Islet precursor cell (in vitro differentiated cells): ENCODE results near the gene HMGN1.

ENCODE experiments used
- DNase-seq: peaks from one replicate; pipeline ENCODE4 v3.0.0-alpha.2; 2018

Gene HMGN1

DNA sequence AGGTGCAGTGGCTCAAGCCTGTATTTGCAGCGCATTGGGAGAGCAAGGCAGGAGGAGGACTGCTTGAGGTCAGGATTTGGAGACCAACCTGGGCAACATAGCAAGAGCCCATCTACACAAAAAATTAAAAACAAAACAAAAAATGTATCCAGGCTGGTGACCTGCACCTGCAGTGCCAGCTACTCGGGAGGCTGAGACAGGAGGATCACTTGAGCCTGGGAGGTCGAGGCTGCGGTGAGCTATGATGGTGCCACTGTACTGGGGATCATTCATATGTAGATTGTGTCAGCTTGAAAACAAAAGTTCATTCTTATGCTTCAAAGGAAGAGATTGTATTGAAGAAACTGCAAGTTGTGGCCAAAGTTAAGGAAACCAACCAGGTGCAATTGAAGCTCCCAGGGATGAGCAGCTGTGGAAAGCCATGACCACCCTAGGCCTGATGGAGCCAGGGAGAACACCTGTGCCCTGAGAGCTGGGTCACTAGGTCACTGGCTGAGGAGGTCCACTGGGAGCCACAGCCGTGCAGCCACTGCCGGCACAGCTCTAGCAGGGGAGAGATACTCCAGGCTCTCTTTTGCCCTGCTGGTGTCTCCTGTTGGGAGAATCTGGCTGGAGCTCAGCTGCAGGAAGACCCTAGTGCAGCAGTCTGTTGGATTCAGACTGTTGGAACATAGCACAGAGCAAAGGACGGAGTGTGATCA, 22.1 kb downstream of the HMGN1 start:
- DNase-seq: no peak

DNA sequence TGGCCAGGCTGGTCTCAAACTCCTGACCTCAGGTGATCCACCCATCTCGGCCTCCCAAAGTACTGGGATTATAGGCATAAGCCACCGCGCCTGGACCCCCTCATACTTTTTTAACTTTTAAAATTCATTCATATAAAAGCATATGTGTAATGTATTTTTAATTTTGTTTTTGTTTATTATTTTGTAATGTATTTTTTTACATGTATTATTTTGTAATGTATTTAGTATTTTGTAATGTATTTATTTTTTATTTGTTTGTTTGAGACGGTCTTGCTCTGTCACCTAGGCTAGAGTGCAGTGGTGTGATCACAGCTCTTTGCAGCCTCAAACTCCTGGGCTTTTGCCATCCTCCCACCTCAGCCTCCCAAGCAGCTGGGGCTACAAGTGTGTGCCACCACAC, 23.4 kb downstream of the HMGN1 start:
- DNase-seq: no peak

DNA sequence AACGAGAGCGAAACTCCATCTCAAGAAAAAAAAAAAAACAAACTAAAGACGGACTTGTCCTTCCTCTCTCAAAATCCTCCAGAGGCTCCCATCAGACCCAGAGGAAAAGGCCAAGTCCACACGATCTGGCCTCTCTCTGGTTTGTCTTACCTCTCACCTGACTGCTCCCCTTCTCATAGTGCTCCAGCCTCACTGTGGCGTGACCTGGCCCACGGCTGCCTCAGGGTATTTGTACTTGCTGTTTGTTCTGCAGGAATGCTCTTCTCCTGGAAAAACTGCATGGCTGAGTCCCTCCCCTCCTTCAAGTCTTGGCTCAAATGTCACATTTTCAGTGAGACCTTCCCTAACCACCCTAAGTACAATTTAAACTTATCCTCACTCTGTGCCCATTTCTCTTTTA, 27.5 kb downstream of the HMGN1 start:
- DNase-seq: peak; percentile 91

DNA sequence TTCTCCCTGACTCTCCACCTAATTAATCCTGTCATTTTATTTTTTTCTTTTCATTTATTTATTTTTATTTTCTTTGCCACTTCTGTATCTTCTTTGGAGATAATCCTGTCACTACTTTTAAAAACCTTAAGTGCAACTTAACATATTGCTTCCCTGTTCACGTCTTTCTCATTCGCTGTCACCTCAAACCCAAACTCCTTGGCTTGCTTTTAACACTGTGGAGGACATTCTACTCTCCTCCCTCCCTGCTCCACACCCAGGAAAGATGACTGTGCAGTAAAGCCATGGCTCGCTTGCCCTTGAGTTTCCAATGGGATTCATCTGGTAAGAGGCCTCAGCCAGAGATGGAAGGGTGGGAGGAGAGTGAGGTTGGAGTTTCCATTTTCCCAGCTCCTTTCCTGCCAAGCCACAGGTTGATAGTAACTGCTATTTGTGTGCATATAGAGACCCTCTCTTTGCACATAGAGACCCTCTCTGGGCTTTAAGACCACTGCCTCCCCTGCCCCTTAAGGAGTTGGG, 29.0 kb downstream of the HMGN1 start:
- DNase-seq: no peak

DNA sequence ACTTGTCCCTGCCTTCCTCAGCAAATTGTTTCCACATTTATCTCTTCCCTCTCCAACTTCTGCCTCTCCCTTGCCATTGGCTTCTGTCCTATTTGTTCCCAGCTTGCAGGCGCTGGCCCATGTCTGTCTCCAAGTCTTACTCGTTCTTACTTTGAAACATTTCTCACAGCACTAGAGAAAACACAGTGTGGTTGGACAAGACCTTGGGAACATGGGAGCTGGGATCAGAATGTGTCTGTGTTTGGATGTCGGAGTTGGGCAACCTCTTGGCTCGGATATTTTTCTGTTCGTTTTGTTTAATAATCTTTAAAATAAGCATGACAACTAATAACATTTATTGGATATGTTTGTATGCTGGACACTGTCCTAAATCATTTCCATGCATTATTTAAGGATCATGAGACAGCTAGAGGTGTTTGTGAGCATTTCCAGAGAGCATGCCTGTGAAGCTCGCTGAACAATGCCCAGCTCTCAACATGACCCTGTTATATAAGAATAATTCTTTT, 29.6 kb downstream of the HMGN1 start:
- DNase-seq: no peak

DNA sequence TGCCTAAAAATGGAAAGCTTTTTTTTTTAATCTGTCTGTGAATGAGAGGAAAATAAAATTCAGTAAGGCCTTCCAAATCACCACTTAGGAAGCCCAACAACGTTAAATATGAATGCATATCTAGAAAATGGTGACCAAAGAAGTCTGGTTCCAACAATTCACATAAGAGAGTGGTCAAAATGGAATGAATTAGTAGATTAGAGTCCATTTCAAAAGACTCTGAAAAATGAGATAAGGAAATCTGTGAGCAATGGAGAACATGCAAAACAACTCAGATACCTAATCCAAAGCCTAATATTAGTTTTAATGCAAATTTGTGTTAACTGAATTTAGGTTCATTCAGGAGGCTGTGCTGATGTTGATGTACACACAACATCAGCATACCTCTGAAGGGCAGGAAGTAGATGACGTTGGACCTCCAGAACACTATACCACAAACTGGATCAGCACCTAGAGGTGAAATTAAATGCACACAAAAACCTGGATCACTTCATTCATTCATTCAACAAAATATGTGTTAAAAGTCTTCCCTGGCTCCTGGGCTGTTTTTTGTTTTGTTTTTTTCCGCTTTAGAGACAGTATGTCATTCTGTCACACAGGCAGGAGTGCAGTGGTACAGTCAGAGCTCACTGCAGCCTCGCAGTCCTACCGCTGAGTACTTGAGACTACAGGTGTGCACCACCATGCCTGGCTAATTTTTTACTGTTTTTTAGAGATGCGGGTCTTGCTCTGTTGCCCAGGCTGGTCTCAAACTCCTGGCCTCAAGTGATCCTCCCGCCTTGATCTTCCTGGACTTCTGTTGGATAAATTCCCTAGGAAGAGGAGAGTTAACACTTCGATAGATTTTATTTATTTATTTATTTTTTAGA, 30.6 kb downstream of the HMGN1 start:
- no peak for DNase-seq

DNA sequence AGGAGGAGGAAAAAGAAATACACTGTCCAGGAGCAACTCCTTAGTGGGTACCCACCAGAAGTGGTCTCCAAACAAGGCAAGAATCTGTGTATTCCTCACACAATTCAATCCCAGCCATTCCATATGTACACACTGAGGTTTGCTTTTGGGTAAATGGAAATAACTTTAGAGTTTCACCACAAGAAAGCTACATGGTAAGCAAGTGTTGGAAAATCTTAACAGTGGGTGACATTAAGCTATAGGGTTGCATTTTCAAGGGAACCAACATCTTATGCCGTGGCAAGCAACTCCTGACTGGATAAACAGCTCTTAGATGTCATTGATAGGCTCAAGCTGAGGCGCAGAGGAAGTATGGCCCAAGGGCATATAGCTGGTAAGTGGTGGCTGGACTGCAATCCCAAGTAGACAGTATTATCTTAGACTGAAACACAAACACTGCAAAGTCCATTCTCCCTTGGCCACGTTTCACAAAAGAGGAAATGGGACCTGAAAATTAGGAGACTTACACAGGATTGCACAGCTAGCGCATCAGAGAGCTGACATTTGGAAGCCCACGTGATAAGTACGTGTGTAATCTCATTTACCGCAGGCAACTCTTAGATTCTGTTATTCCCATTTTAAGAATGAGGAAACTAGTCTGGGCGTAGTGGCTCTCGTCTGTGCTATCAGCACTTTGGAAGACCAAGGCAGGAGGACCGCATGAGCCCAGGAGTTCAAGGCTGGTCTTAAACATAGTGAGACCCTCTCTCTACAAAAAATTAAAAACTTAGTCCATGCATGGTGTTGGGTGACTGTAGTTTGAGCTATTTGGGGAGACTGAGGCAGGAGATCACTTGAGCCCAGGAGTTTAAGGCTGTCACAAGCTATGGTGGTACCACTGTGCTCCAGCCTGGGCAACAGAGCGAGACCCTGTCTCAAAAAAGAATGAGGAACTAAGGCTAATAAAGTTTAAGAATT, 31.5 kb downstream of the HMGN1 start:
- DNase-seq: peak; percentile 79

DNA sequence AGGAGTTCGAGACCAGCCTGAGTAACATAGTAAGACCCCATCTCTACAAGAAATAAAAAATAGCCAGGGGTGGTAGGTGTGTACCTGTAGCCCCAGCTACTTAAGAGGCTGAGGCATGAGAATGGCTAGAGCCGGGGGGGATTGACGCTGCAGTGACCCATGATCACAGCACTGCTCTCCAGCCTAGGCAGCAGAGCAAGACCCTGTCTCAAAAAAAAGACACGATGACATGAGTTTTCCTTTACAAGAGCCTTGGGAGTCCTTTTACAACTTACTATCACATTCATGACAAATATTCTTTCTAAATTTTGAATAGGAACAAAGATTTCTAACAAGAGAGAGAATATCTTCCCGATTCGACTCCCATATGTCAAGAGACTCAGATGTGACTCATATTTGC, 32.2 kb downstream of the HMGN1 start:
- DNase-seq: no peak

DNA sequence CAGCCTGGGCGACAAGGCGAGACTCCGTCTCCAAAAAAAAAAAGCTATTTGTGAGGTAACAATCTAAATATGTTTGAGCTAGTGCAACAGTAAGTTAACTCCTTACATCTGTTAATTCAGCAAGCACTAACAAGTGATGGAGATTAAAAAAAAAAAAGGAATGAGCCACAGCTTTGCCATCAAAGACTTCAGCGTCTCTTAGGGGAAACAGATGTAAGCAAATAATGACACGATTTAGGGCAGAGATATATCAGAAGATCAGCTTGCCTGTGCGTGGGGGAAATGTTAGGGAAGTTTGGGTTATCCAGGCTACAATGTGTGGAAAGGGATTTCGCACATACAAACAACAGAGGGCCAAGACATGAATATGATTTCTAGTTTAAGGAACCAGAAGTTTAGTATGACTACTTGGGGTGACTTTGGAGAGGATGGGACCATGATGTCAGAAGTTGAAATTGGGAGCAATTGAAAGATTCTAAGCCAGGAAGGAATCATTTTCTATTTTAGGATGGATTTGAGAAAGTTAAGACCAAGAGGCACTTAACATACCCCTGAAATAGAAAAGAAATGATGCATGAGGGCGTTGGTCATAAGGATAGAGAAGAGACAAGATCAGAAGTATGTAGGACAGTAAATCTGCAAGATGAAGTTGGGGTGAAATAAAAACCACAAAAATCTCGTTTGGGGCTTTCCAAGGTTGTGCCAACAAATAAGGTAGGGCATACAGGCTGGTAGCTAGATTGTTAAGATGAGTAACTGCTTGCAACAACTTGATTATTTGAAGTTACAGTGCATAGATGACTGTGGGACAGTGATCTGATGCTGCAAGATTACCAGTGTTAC, 33.1 kb downstream of the HMGN1 start:
- DNase-seq: no peak

DNA sequence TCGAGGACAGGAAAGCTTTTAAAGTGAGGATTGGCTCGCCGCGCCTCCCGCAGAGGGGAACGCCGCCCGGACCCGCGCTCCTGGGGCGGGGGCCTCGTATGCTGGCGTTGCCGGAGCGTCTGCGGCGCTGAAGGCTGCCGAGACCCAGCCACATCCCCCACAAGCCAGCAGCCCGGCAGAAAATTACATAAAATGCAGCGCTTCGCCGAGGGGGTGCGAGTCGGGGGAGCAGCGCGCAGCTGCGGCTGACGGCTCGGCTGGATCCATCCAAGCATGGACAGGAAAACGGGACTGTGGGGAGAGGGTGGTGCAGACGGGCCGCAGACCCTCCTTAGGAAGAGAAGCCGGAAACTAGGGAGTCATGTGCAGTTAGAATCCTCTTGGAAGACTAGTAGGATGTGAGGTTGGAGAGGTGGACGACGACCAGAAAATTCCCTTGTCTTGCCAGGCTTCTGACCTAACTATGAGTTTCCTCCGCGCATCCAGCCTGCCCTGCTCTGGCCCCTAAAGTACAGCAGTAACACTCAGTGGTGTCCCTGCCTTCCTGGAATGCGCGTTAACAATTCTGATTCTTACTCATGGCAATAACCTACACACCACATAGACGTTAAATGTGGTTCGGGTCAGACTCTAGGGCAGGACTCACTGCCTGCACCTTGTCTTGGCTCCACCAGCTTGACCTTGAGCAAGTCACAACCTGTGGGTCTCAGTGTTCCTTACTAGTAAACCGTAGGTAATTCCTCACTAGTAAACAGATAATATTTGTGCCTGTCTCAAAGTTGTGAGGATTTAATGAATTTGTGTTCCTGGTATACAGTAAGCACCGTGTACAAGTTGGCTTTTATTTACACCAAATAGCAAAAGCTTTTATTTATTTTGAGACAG, 34.5 kb downstream of the HMGN1 start:
- peak; percentile 78 for DNase-seq

DNA sequence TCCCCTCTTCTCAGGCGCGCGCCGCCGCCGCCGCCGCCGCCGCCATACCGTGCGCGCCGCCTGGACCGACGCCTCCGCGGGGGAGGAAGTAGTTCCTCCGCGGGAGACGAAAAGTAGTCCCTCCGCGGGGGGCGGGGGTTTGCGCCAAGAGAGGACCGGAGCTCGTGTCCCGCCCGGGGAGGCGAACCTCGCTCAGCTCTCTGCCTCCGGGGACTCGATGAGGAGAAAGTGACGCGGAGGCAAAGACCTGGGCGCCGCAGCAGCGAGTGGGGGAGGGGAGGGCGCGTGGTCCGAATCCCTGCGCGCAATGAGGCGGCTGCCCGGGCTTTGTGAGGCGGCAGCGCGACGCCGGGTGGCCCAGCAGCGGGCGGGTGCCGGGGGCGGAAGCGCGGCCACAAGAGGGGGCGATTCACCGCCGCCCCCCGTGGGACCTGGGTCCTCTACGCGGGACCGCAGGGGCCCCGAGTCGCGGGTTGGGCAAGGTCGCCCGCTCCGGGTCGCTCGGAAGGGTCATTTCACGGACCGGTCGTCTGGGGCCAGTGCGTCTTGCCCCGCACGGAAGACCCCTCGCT, 35.2 kb downstream of the HMGN1 start, which contains the start of gene BRWD1:
BRWD1 (minus strand) TSS at position 62 of the 572 bp plus-strand sequence. CDS start 141 bp downstream, outside the sequence.
- DNase-seq: peak; percentile 92

DNA sequence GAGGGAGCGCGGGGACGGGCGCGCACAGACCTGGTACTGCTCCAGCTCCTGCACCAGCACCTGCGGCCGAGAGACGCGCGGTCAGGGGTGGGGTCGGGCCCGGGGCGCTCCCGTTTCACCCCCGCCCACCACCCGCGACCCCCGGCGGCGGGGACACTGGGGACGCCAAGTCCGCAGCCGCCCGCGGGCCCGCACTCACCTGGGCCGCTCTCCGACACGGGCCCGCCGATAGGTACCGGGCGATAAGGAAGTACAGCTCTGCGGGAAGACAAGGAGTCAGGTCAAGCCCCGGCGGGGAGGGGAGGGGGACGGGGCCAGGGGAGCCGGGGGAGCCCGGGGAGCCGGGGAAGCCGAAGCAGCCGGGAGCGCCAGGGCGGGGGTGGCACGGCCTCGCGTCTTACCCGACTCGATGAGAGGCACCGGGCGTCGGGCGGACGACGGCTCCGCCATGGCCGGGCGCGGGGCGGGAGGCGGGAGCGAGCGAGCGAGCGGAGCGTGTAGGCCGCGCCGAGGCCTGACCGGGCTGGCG, 35.8 kb downstream of the HMGN1 start:
- DNase-seq: no peak

DNA sequence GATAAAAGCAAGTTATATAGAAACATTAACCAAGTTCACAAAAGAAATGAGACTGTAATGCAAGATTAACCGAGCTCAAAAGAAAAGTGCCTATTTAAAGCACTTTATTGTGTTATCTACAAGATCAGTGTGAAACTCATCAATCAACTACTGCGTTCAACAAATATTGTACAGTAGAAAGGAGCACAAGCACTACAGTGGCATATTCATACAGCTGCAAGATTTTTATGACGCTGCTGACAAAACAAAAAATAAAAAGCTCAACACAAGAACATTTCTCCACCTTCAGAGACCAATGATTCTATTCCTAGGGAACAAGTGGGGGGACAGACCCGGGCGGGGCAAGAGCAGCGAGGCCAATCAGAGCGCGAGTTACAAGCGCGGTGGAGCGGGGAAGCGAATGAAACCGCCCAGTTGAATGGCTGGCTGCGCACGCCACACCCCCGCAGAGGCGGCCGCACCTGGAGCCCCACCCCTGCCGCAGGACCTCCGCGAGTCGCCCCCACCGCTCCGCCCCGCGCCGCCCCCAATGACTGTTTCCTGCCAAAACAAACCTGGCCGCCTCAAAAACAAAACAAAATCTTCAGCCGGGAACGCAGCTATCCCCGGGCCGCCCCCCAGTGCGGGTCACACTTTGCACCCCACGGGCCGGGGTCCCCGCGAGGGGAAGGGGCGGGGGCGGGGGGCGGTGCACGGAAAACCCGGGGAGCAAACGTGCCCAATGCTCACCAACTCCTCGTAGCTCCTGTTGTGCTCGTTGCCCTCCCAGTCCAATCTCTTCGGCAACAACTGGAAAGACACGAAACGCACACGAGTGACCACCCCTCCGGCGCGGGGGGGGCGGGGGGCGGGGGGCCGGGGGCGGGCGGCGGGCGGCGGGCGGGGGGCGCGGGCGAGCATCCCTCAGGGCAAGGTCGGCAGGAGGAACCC, 36.5 kb downstream of the HMGN1 start:
- DNase-seq: peak; percentile 95

DNA sequence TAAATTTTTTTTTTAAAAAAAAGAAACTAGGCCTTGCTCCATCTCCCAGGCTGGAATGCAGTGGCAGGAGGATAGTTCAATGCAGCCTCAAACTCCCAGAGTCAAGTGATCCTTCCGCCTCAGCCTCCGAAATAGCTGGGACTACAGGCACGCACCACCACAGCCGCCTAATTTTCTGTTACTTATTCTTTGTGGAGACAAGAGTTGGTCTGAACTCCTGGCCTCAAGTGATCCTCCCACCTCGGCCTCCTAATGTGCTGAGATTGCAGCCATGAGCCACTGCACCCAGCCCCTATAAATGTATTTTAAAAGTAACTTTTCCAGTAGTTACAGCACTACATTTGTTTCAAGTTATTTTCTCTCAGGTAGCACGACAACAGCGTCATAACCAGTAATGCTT, 37.7 kb downstream of the HMGN1 start:
- no peak for DNase-seq

DNA sequence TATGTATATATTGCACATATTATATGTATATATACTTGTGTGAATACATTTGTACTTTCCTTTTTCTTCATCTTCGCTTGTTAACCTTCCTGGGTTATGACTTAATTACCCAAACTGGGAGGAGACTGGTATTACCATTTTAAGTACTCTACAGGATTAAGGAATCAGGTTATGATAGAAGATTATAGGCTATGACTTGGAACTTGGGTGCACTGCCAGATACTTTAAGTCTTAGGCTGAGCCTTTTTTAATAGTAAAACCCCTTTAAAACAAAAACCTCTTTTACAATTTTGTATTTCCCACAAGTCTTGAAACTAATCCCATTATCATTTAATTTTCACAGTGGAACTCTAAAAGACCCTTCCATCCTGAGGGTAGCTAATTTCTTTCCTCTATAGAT, 41.4 kb downstream of the HMGN1 start:
- no peak for DNase-seq

DNA sequence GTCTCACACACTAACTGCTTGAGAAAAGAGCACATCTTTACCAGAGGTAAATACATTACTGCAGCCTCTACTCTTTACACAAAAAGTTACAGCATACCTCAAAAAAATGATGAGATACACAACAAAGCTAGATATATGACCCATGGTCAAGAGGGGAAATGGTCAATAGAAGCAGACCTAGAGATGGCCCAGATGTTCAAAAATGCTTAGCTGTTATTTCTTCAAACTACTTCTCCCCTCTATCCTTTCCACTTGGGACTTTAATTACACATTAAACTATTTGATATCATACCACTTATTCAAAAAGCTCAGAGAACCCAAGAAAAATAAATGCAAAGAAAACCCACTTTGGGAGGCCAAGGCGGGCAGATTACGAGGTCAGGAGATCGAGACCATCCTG, 48.3 kb downstream of the HMGN1 start:
- DNase-seq: no peak

DNA sequence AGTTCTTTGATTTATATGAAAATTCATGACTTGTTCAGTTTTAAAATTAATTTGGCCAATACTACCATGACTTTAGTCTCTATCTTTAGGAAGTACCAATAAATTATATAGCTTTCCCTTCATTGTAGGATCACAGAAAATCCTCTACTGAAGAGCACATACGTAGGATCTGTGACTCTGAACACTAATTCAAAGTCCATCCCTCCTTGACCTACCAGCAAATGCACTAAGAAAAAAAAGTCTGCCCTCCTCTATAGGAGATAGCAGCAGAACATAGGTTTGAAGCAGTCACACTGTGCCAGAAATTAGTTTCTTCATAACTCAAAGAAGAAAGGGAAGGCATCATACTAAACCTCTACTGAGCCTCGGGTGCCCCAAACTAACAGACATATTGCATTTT, 52.0 kb downstream of the HMGN1 start:
- DNase-seq: no peak
